Heart left ventricle (tissue), 16 donors: ENCODE results near the gene WDR41. TPM values are rescaled to one million over a fixed set of nuclear protein-coding genes. Genes with fewer than 3 reads are reported as not detected.

Experiments
- ATAC-seq, 4 donors: fragments of 200-7000 bp; cut with Tn5 transposase; one replicate each; pipeline ENCODE4 v1.9.1; 2020 to 2022; ENCODE audit warnings: moderate library complexity in 4 of 4, mild to moderate bottlenecking in 3 of 4, moderate number of reproducible peaks in 1 of 4
- DNase-seq, 5 donors: peaks; one replicate each; pipeline ENCODE4 v3.0.0-alpha.2; 2020
- H3K27ac ChIP-seq, 12 donors: fragments of 200-600 bp; sonication (generic) in 4 of 12; one replicate each; pipeline versions ENCODE4 v1.5.0 to v1.8.0; 2016 to 2022; ENCODE audit warnings: mild to moderate bottlenecking in 2 of 12
- H3K27me3 ChIP-seq, 9 donors: fragments of 200-600 bp; sonication (generic) in 2 of 9; one replicate each; pipeline versions ENCODE4 v1.5.1 to v1.8.0; 2016 to 2022; ENCODE audit warnings: mild to moderate bottlenecking in 3 of 9
- H3K36me3 ChIP-seq, 9 donors: fragments of 200-600 bp; sonication (generic) in 2 of 9; one replicate each; pipeline versions ENCODE4 v1.5.0 to v1.8.0; 2018 to 2022; ENCODE audit warnings: mild to moderate bottlenecking in 2 of 9
- H3K4me1 ChIP-seq, 12 donors: fragments of 200-600 bp; sonication (generic) in 4 of 12; one replicate each; pipeline versions ENCODE4 v1.5.0 to v1.8.0; 2016 to 2022; ENCODE audit warnings: mild to moderate bottlenecking in 3 of 12
- H3K4me3 ChIP-seq, 12 donors: fragments of 200-600 bp; sonication (generic) in 4 of 12; one replicate each; pipeline versions ENCODE4 v1.5.0 to v1.8.0; 2017 to 2022; ENCODE audit warnings: mild to moderate bottlenecking in 9 of 12, moderate library complexity in 4 of 12
- H3K9me3 ChIP-seq, 12 donors: fragments of 200-600 bp; sonication (generic) in 4 of 12; one replicate each; pipeline versions ENCODE4 v1.5.0 to v1.8.0; 2016 to 2022; ENCODE audit warnings: mild to moderate bottlenecking in 1 of 12
- POLR2A ChIP-seq, 2 donors: fragments of 450-650 bp; IDR thresholded peaks; one replicate each; pipeline ENCODE4 v1.6.1; 2017; ENCODE audit warnings: antibody characterized with exemption in 2 of 2, mild to moderate bottlenecking in 2 of 2, moderate library complexity in 2 of 2
- WGBS, 4 donors: extraction: QIAGEN DNeasy Blood & Tissue Kit in 2 of 4; methylation state at CpG; one replicate each; pipeline versions ENCODE4 v1.1.5 to v1.1.7; 2013 to 2018; 5-methylcytosine and 5-hydroxymethylcytosine counted together
- intact Hi-C, 10 donors: fragments of 100-400 bp; cut with DNase I; formaldehyde crosslinking; loops; one replicate each; pipeline versions ENCODE4 v1.11.1 to v1.14.2; 2022
- polyA plus RNA-seq, 2 donors: library from polyadenylated mRNA; stranded (reverse); fragments of 200-250 nt; gene quantifications; one replicate each; pipeline ENCODE4 v1.2.3, GENCODE V29; 2013
- total RNA-seq, 9 donors: library from RNA; depleted of rRNA in 2 of 9; stranded (reverse); fragments of >200 nt in 2 of 9; fragmentation: NEBNext Ultra II Directional in 3 of 9; extraction: Animal tissue kit (Norgen Biotek cat#: 25700) in 3 of 9; gene quantifications; one replicate each; pipeline versions ENCODE4 v1.1.0 to v1.2.4, GENCODE V29; 2016 to 2023
- TF ChIP-seq, protein P1 (sequence below), 12 donors: fragments of 200-600 bp; sonication (generic) in 4 of 12; IDR thresholded peaks; one replicate each; pipeline versions ENCODE4 v1.5.0 to v1.8.0; 2018 to 2022; ENCODE audit warnings: antibody characterized with exemption in 12 of 12, mild to moderate bottlenecking in 5 of 12
- donor health status: ischemic (EF 13 %, LVEDD 7.1; RV severe dilation, severe dysfunction).
- donor health status: healthy with polysubstance abuse.
- donor health status: DM: no; HTN: yes; CAD: no.
- donor health status: DM: no; HTN: no; CAD: no.
- donor health status: ischemic (EF 25% LVEDD 6.9; RV normal size, moderate dysfunction).
- donor health status: ischemic (EF 25% LVEDD 5.7; RV mildly dilated, moderate dysfunction).
- donor health status: healthy.
- donor health status: DM: yes; HTN: yes; CAD: no.
- donor health status: ischemic (EF 35%, LVEDD 5.7; RV mildly dilated, moderate dysfunction).
- donor health status: nonischemic (EF 11% LVEDD 7.7; RV severe dilation, severe dysfunction).
- donor health status: DM: yes; HTN: yes; CAD: no.
- donor health status: PGD.
- donor health status: ischemic (EF 29% LVEDD 5.4; RV normal size, mild dysfunction).
- donor health status: nonischemic (EF 23%, LVEDD 6.1; RV moderate dilation, normal function).

Gene WDR41
- total and polyA plus RNA-seq, 11 donors: 7.9 to 50.9 (median 35.0) TPM

DNA sequence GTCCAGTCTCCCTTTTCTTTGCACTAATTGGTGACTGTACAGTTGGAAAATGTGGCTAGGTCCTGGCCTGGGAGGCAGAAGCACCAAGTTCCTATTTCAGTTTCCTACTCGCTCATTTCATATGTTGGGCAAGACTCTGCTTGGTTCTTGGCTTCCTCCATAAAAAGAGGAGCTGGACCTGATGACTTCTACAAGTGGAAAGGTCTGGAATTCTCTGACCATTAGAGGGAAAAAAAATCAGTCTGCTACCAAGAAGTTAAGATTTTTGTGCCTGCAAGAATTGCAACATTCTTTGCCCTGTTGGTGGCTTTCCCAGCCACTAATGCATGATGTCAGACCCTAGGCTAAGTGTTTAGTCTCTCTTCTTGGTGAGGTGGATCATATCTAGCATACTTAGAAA is 91.5 kb downstream of the WDR41 start:
- DNase-seq: no peak
- Histone ChIP-seq H3K27ac (no peak overlapping the region), H3K4me1 (no peaks in the 10 kb centered on the region), H3K27me3 (no peaks in the 10 kb centered on the region), H3K9me3 (no peaks in the 10 kb centered on the region), H3K36me3 (no peaks in the 10 kb centered on the region), H3K4me3 (no peak overlapping the region)
- intact Hi-C loops: no loop called here
- 75 to 100% (median 86%) methylated on average over 1 of the region's 1 CpG for WGBS, 4 donors
- TF ChIP-seq, protein P1, sequence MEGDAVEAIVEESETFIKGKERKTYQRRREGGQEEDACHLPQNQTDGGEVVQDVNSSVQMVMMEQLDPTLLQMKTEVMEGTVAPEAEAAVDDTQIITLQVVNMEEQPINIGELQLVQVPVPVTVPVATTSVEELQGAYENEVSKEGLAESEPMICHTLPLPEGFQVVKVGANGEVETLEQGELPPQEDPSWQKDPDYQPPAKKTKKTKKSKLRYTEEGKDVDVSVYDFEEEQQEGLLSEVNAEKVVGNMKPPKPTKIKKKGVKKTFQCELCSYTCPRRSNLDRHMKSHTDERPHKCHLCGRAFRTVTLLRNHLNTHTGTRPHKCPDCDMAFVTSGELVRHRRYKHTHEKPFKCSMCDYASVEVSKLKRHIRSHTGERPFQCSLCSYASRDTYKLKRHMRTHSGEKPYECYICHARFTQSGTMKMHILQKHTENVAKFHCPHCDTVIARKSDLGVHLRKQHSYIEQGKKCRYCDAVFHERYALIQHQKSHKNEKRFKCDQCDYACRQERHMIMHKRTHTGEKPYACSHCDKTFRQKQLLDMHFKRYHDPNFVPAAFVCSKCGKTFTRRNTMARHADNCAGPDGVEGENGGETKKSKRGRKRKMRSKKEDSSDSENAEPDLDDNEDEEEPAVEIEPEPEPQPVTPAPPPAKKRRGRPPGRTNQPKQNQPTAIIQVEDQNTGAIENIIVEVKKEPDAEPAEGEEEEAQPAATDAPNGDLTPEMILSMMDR (IDR thresholded peaks at IDR 0.05): no peak
- TF ChIP-seq POLR2A (IDR thresholded peaks at IDR 0.05): no peak
- no peak for ATAC-seq

DNA sequence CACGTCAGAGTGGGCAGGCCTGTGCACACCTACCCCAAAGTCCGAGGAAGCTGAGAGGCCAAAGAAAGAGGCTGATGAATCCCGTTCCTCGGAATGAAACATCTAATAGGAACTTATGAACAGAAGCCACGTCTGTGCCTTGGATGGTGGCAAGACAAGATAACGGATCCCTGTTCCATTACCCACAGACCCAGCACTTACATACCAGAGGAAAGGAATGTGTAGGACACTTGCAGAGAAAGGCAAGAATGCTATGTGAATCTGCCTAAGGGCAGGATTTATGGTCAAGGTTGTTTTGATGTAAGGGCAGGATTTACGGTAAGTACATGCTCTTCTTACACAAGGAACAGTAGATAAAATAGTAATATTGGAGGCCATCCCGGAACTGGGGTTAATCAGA is 93.2 kb downstream of the WDR41 start:
- H3K27ac ChIP-seq: no peak overlapping the region
- no peaks in the 10 kb centered on the region for H3K27me3 ChIP-seq
- no peaks in the 10 kb centered on the region for H3K9me3 ChIP-seq
- no peak for DNase-seq
- no peak overlapping the region for H3K4me3 ChIP-seq
- 89 to 95% (median 90%) methylated on average over 8 of the region's 8 CpGs for WGBS, 4 donors
- no peaks in the 10 kb centered on the region for H3K4me1 ChIP-seq
- no peak for TF ChIP-seq POLR2A (IDR thresholded peaks at IDR 0.05)
- TF ChIP-seq, protein P1 (IDR thresholded peaks at IDR 0.05): no peak
- no peak for ATAC-seq
- H3K36me3 ChIP-seq: no peaks in the 10 kb centered on the region
- intact Hi-C loops: loop anchor here in 1 of 10 donors (5.0 kb wide), 1 partner anchor 142 kb away; no protein-coding TSS in a partner anchor

DNA sequence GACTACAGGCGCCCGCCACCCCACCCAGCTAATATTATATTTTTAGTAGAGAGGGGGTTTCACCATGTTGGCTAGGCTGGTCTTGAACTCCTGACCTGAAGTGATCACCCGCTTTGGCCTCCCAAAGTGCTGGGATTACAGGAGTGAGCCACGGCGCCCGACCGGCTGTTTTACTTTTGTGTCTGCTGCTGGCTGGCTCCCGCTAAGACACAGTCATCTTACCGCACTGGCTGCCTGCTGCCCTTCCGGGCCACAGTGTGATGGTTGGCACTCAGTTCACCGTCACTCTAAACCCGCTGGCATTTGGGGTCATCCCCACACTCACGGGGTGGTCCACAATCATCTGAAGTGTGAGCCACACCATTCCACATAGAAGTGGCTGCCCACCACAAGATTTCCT is 93.7 kb downstream of the WDR41 start:
- Histone ChIP-seq H3K4me1 (no peaks in the 10 kb centered on the region), H3K27me3 (no peaks in the 10 kb centered on the region), H3K9me3 (no peaks in the 10 kb centered on the region), H3K4me3 (no peak overlapping the region), H3K36me3 (no peaks in the 10 kb centered on the region), H3K27ac (no peak overlapping the region)
- DNase-seq: no peak
- intact Hi-C loops: loop anchor here in 1 of 10 donors (5.0 kb wide), 1 partner anchor 141 kb away; no protein-coding TSS in a partner anchor
- ATAC-seq: no peak
- 93 to 98% (median 96%) methylated on average over 13 of the region's 13 CpGs for WGBS, 4 donors
- TF ChIP-seq POLR2A (IDR thresholded peaks at IDR 0.05): no peak
- TF ChIP-seq, protein P1 (IDR thresholded peaks at IDR 0.05): no peak

DNA sequence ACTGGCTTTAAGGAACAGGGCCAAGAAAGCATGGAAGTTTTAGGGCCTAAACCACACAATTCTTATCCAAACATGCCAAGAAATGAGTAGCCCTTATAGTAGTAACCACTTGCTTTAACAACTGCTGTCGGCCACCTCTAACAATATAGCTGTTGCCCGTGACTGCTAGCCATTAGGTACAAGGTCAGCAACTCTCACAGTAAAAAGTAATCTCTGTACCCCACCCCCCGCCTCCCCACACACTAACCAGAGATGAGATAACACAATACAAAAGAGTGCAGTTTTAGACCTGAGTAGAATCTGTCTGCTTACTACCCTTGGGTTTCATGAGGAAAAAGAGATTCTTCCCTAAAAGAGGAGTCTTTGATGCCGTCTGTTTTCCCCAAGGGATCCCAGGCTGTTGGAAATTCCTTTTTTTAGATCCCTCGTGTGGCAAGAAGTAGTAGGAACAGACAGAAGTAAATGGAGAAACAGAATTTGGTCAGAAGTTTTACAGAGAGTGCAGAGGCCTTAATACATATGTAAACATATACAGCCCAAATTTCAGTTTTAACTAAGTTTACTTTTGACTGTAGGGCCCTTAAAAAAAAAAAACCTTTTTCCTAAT is 94.3 kb downstream of the WDR41 start:
- no peaks in the 10 kb centered on the region for H3K36me3 ChIP-seq
- no peaks in the 10 kb centered on the region for H3K4me1 ChIP-seq
- 73 to 78% (median 75%) methylated on average over 5 of the region's 5 CpGs for WGBS, 4 donors
- H3K27me3 ChIP-seq: no peaks in the 10 kb centered on the region
- no peaks in the 10 kb centered on the region for H3K9me3 ChIP-seq
- ATAC-seq (no peak), DNase-seq (no peak)
- H3K4me3 ChIP-seq: no peak overlapping the region
- intact Hi-C loops: loop anchor here in 1 of 10 donors (5.0 kb wide), 1 partner anchor 140 kb away; no protein-coding TSS in a partner anchor
- no peak overlapping the region for H3K27ac ChIP-seq
- TF ChIP-seq, protein P1 (IDR thresholded peaks at IDR 0.05): no peak
- no peak for TF ChIP-seq POLR2A (IDR thresholded peaks at IDR 0.05)
